ENCODE measurements around the gene TMEFF1. TPM values are rescaled to one million over a fixed set of nuclear protein-coding genes. Genes with fewer than 3 reads are reported as not detected.

Gene TMEFF1
- total RNA-seq, 1 experiment from 2014 or later = 3.3 TPM

GRCh38 chr9:100623969-100624368, 151.0 kb downstream of the TMEFF1 start:
- Histone ChIP-seq H2AFZ (ENCODE audit: low read depth, low read length, poor library complexity, severe bottlenecking) (no peak overlapping the region), H3K27ac (ENCODE audit: low read depth, low read length) (no peak overlapping the region), H3K4me3 (replicated peaks in 1 of 2; ENCODE audit: low read depth in 1 of 2, low read length in 2 of 2) (no peak overlapping the region), H3K4me2 (ENCODE audit: low read length) (no peak overlapping the region), H3K9me2 (ENCODE audit: insufficient read depth) (no peaks in the 10 kb centered on the region), H3K9ac (ENCODE audit: low read length) (no peak overlapping the region), H3K4me1 (ENCODE audit: control insufficient read depth in 1 of 2, insufficient read depth in 2 of 2, low read length in 2 of 2) (no peaks in the 10 kb centered on the region), H4K20me1 (ENCODE audit: insufficient read depth) (no peaks in the 10 kb centered on the region), H3K36me3 (ENCODE audit: control insufficient read depth in 1 of 2, insufficient read depth in 2 of 2, low read length in 2 of 2) (no peaks in the 10 kb centered on the region), H3K9me3 (ENCODE audit: control insufficient read depth in 1 of 2, insufficient read depth in 1 of 2, low read depth in 1 of 2, low read length in 2 of 2) (no peaks in the 10 kb centered on the region), H3K27me3 (ENCODE audit: insufficient read depth, low read length) (no peaks in the 10 kb centered on the region), H3K79me2 (ENCODE audit: insufficient read depth, low read length) (no peaks in the 10 kb centered on the region)
- no peak for DNase-seq (ENCODE audit: low read depth, low spot score)
- POLR2A ChIA-PET = no interaction called here
- CTCF ChIA-PET = no interaction called here
- TF ChIP-seq SP1 (IDR thresholded peaks at IDR 0.05; ENCODE audit: low read depth) (no peak), CTCF (IDR thresholded peaks at IDR 0.05 in 2 of 3, conservative IDR thresholded peaks at IDR 0.05 in 1 of 3; ENCODE audit: borderline replicate concordance in 1 of 3, insufficient read depth in 1 of 3, low read depth in 2 of 3, low read length in 2 of 3) (no peak), ZNF274 (IDR thresholded peaks at IDR 0.05; ENCODE audit: low read depth, low read length) (no peak), TCF7L2 (IDR thresholded peaks at IDR 0.05; ENCODE audit: borderline replicate concordance, extremely low read depth, insufficient read depth, insufficient read length) (no peak), ELF1 (IDR thresholded peaks at IDR 0.05; ENCODE audit: borderline replicate concordance, low read depth) (no peak), SIN3A (IDR thresholded peaks at IDR 0.05; ENCODE audit: low read depth) (no peak), JUND (IDR thresholded peaks at IDR 0.05) (no peak), ZBTB33 (IDR thresholded peaks at IDR 0.05; ENCODE audit: extremely low read depth, insufficient replicate concordance, low read length) (no peak), FOSL1 (IDR thresholded peaks at IDR 0.05; ENCODE audit: low read depth) (no peak), CBX3 (IDR thresholded peaks at IDR 0.05; ENCODE audit: low read depth) (no peak), EGR1 (IDR thresholded peaks at IDR 0.05; ENCODE audit: low read depth) (no peak), EZH2phosphoT487 (IDR thresholded peaks at IDR 0.05; ENCODE audit: borderline replicate concordance) (no peak), POLR2AphosphoS5 (IDR thresholded peaks at IDR 0.05; ENCODE audit: low read depth, low read length) (no peak)
- TF ChIP-seq, protein P1, sequence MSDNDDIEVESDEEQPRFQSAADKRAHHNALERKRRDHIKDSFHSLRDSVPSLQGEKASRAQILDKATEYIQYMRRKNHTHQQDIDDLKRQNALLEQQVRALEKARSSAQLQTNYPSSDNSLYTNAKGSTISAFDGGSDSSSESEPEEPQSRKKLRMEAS (IDR thresholded peaks at IDR 0.05) = no peak
- TF ChIP-seq, protein P2, sequence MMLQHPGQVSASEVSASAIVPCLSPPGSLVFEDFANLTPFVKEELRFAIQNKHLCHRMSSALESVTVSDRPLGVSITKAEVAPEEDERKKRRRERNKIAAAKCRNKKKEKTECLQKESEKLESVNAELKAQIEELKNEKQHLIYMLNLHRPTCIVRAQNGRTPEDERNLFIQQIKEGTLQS (IDR thresholded peaks at IDR 0.05) = no peak
- intact Hi-C loops (cut with micrococcal nuclease) = loop anchor here (10.0 kb wide), 1 partner anchor 331 kb away; no protein-coding TSS in a partner anchor
- BruUV-seq (replicated peaks) = no TSS peak
- RAD21 ChIA-PET (ENCODE audit: low non-redundant PET in 1 of 2, low total read pairs in 2 of 2, uncharacterized antibody in 2 of 2, unreplicated experiment in 2 of 2) = no interaction called here
- ATAC-seq = no peak

Measured in HCT116 (cell line).